HepG2 (cell line): ENCODE results near the gene RAET1E. TPM values are rescaled to one million over a fixed set of nuclear protein-coding genes. Genes with fewer than 3 reads are reported as not detected.

ENCODE experiments used
- ATAC-seq: fragments of 200-7000 bp; cut with Tn5 transposase; 3 replicates; pipeline ENCODE4 v1.9.1; 2020; ENCODE audit warnings: mild to moderate bottlenecking, moderate library complexity
- BruUV-seq: library from RNA; stranded (reverse); fragments of 400-500 nt; replicated peaks from 2 replicates; lab custom pipeline; 2021; lab: Mats Ljungman, UMichigan
- CTCF ChIA-PET: fragments of 300-600 bp; formaldehyde crosslinking; extraction: SDS; loops from one replicate; lab custom pipeline; 2021; ENCODE audit warnings: low total read pairs, inconsistent platforms, low intra/inter-chr PET ratio; lab: Yijun Ruan, JAX
- POLR2A ChIA-PET: fragments of 350-600 bp; sonication (Branson Sonifier 250); formaldehyde crosslinking; loops from one replicate; lab custom pipeline; 2020; ENCODE audit warnings: antibody characterized with exemption, inconsistent platforms; lab: Yijun Ruan, JAX
- DNase-seq: peaks from one replicate; pipeline ENCODE4 v3.0.0-alpha.2; 2015; ENCODE audit warnings: low spot score
- FAIRE-seq: peaks from 3 replicates; lab custom pipeline; 2011; peaks lifted over from hg19 to GRCh38; lab: Jason Lieb, UNC
- H2AFZ ChIP-seq: one replicate; pipeline ENCODE4 v1.6.1; 2011; ENCODE audit warnings: low read length, inconsistent platforms
- H3K27ac ChIP-seq: fragments of 300-600 bp; 3 replicates; pipeline ENCODE4 v1.8.0; 2011; ENCODE audit warnings: mixed run types, mild to moderate bottlenecking, mixed read lengths, low read length, inconsistent platforms; ENCODE audit not compliant: insufficient read depth; ENCODE audit errors: extremely low read length
- H3K27me3 ChIP-seq, 2 experiments: fragments of 200-600 bp in 1 of 2; 2 replicates in 1 of 2; 3 replicates in 1 of 2; pipeline versions ENCODE4 v1.6.0 to v1.8.0; 2011; ENCODE audit warnings: low read length in 2 of 2, mild to moderate bottlenecking in 2 of 2, moderate library complexity in 2 of 2, inconsistent platforms in 1 of 2; ENCODE audit not compliant: insufficient read depth in 2 of 2, control insufficient read depth in 1 of 2
- H3K36me3 ChIP-seq, 2 experiments: fragments of 200-600 bp in 1 of 2; replicated peaks in 1 of 2; 2 replicates in 1 of 2; 3 replicates in 1 of 2; pipeline versions ENCODE4 v1.5.1 to v1.8.0; 2011; ENCODE audit warnings: low read length in 2 of 2, inconsistent platforms in 1 of 2; ENCODE audit not compliant: insufficient read depth in 2 of 2, control insufficient read depth in 1 of 2
- H3K4me1 ChIP-seq: 2 replicates; pipeline ENCODE4 v1.5.1; 2012; ENCODE audit warnings: low read length, inconsistent platforms; ENCODE audit not compliant: insufficient read depth
- H3K4me2 ChIP-seq: 2 replicates; pipeline ENCODE4 v1.6.0; 2011; ENCODE audit warnings: low read depth, low read length, inconsistent platforms
- H3K4me3 ChIP-seq, 3 experiments: fragments of 200-600 bp in 1 of 3; sonication (generic), shearing (Covaris generic) in 1 of 3; replicated peaks in 1 of 3; 2 replicates each; pipeline ENCODE4 v1.5.1; 2011 to 2016; ENCODE audit warnings: low read length in 3 of 3, inconsistent platforms in 2 of 3, low read depth in 2 of 3, mild to moderate bottlenecking in 2 of 3, control low read depth in 1 of 3, mixed read lengths in 1 of 3; ENCODE audit not compliant: insufficient read depth in 1 of 3
- H3K79me2 ChIP-seq: one replicate; pipeline ENCODE4 v1.6.1; 2011; ENCODE audit warnings: low read length, inconsistent platforms; ENCODE audit not compliant: insufficient read depth
- H3K9ac ChIP-seq: 2 replicates; pipeline ENCODE4 v1.6.0; 2011; ENCODE audit warnings: mild to moderate bottlenecking, low read depth, low read length, inconsistent platforms; ENCODE audit not compliant: insufficient read depth
- H3K9me3 ChIP-seq: 2 replicates; pipeline ENCODE4 v1.5.1; 2012; ENCODE audit warnings: mild to moderate bottlenecking, low read length
- H4K20me1 ChIP-seq: 2 replicates; pipeline ENCODE4 v1.6.0; 2011; ENCODE audit warnings: inconsistent platforms, mild to moderate bottlenecking, low read length, moderate library complexity; ENCODE audit not compliant: insufficient read depth
- GFI1 ChIP-seq: sonication (generic); formaldehyde crosslinking; IDR thresholded peaks from 2 replicates; pipeline ENCODE4 v1.5.0; 2020; ENCODE audit warnings: missing genetic modification reagents, mild to moderate bottlenecking, borderline replicate concordance
- MAF1 ChIP-seq: sonication (generic); formaldehyde crosslinking; IDR thresholded peaks from 2 replicates; pipeline ENCODE4 v1.5.0; 2020; ENCODE audit warnings: missing genetic modification reagents, borderline replicate concordance
- MED13 ChIP-seq: sonication (generic); formaldehyde crosslinking; IDR thresholded peaks from 2 replicates; pipeline ENCODE4 v1.5.0; 2020; ENCODE audit warnings: missing genetic modification reagents
- MZF1 ChIP-seq: sonication (generic); formaldehyde crosslinking; IDR thresholded peaks from 2 replicates; pipeline ENCODE4 v1.8.1; 2023; ENCODE audit warnings: mild to moderate bottlenecking, missing genetic modification reagents, borderline replicate concordance
- SALL1 ChIP-seq: sonication (generic); formaldehyde crosslinking; IDR thresholded peaks from 2 replicates; pipeline ENCODE4 v1.8.0; 2022; ENCODE audit warnings: mild to moderate bottlenecking, missing genetic modification reagents
- SMAD1 ChIP-seq: sonication (generic); formaldehyde crosslinking; IDR thresholded peaks from 2 replicates; pipeline ENCODE4 v1.4.0; 2020; ENCODE audit warnings: missing genetic modification reagents, low read depth, mild to moderate bottlenecking, borderline replicate concordance
- TAF1 ChIP-seq: sonication (generic); formaldehyde crosslinking; IDR thresholded peaks from 2 replicates; pipeline ENCODE4 v1.4.0; 2020; ENCODE audit warnings: missing genetic modification reagents
- TEAD2 ChIP-seq: sonication (generic); formaldehyde crosslinking; IDR thresholded peaks from 2 replicates; pipeline ENCODE4 v1.9.0; 2021; ENCODE audit warnings: missing genetic modification reagents
- TP53 ChIP-seq: sonication (generic); formaldehyde crosslinking; conservative IDR thresholded peaks from 2 replicates; pipeline ENCODE4 v1.4.0; 2020; ENCODE audit warnings: missing genetic modification reagents
- XBP1 ChIP-seq: sonication (generic); formaldehyde crosslinking; IDR thresholded peaks from 2 replicates; pipeline ENCODE4 v1.5.0; 2020; ENCODE audit warnings: missing genetic modification reagents
- ZNF24 ChIP-seq: fragments of 450-650 bp; IDR thresholded peaks from 2 replicates; pipeline ENCODE4 v1.6.1; 2017; ENCODE audit warnings: antibody characterized with exemption, mild to moderate bottlenecking
- ZNF251 ChIP-seq: sonication (generic); formaldehyde crosslinking; IDR thresholded peaks from 2 replicates; pipeline ENCODE4 v1.9.0; 2021; ENCODE audit warnings: mild to moderate bottlenecking, missing genetic modification reagents
- ZNF333 ChIP-seq: sonication (generic); formaldehyde crosslinking; IDR thresholded peaks from 2 replicates; pipeline ENCODE4 v1.4.0; 2020; ENCODE audit warnings: mild to moderate bottlenecking, missing genetic modification reagents, borderline replicate concordance
- ZNF670 ChIP-seq: sonication (generic); formaldehyde crosslinking; IDR thresholded peaks from 2 replicates; pipeline ENCODE4 v1.8.0; 2022; ENCODE audit warnings: mild to moderate bottlenecking, missing genetic modification reagents, borderline replicate concordance
- ZNF724P ChIP-seq: sonication (generic); formaldehyde crosslinking; IDR thresholded peaks from 2 replicates; pipeline ENCODE4 v1.8.0; 2022; ENCODE audit warnings: missing genetic modification reagents, borderline replicate concordance
- WGBS: methylation state at CpG from one replicate; pipeline ENCODE4 v1.1.6; 2017; ENCODE audit warnings: low lambda C conversion rate; 5-methylcytosine and 5-hydroxymethylcytosine counted together
- in situ Hi-C: cut with HindIII; loops from 2 replicates; pipeline ENCODE4 v1.10.0; 2017; ENCODE audit warnings: low pct_unique_long_range_greater_than_20kb; ENCODE audit not compliant: extremely low pct_ligation_motif_present
- intact Hi-C: fragments of 100-400 bp; cut with micrococcal nuclease; formaldehyde crosslinking; loops from one replicate; pipeline ENCODE4 v1.10.0; 2022; ENCODE audit not compliant: unreplicated experiment
- polyA plus RNA-seq, 8 experiments: library from polyadenylated mRNA; depleted of rRNA in 3 of 8; stranded (reverse) in 7 of 8; unstranded in 1 of 8; fragments of >200 nt; fragmentation: Illumina TruSeq in 4 of 8; extraction: Trizol in 4 of 8; gene quantifications; 2 replicates each; pipeline versions ENCODE4 v1.2.1 to v1.2.3, GENCODE V29; 2011 to 2016; ENCODE audit warnings: low read depth in 4 of 8, missing spikeins in 1 of 8, mixed read lengths in 1 of 8; ENCODE audit not compliant: insufficient read depth in 1 of 8
- total RNA-seq, 5 experiments: library from RNA; depleted of rRNA; stranded (reverse); fragments of >200 nt; fragmentation: Illumina TruSeq; extraction: Trizol; gene quantifications; 2 replicates each; pipeline ENCODE4 v1.2.3, GENCODE V29; 2016; ENCODE audit warnings: low read depth in 1 of 5
- TF ChIP-seq, protein P1 (sequence below): sonication (generic); formaldehyde crosslinking; IDR thresholded peaks from 2 replicates; pipeline ENCODE4 v1.4.0; 2020; ENCODE audit warnings: mild to moderate bottlenecking, missing genetic modification reagents
- TF ChIP-seq, protein P2 (sequence below): IDR thresholded peaks from 2 replicates; pipeline ENCODE4 v1.6.1; 2016; ENCODE audit warnings: low read depth, borderline replicate concordance
- TF ChIP-seq, protein P3 (sequence below): sonication (generic); formaldehyde crosslinking; IDR thresholded peaks from 2 replicates; pipeline ENCODE4 v1.5.0; 2020; ENCODE audit warnings: mild to moderate bottlenecking, missing genetic modification reagents, moderate library complexity
- TF ChIP-seq, protein P4 (sequence below): sonication (generic); formaldehyde crosslinking; IDR thresholded peaks from 2 replicates; pipeline ENCODE4 v1.5.1; 2020; ENCODE audit warnings: mild to moderate bottlenecking, missing genetic modification reagents, moderate library complexity

The RAET1E gene
- total and polyA plus RNA-seq, 2 of the 13 experiments (the other 11 are each of a cell fraction or from before 2014, with no cell fraction given), result not detected

DNA sequence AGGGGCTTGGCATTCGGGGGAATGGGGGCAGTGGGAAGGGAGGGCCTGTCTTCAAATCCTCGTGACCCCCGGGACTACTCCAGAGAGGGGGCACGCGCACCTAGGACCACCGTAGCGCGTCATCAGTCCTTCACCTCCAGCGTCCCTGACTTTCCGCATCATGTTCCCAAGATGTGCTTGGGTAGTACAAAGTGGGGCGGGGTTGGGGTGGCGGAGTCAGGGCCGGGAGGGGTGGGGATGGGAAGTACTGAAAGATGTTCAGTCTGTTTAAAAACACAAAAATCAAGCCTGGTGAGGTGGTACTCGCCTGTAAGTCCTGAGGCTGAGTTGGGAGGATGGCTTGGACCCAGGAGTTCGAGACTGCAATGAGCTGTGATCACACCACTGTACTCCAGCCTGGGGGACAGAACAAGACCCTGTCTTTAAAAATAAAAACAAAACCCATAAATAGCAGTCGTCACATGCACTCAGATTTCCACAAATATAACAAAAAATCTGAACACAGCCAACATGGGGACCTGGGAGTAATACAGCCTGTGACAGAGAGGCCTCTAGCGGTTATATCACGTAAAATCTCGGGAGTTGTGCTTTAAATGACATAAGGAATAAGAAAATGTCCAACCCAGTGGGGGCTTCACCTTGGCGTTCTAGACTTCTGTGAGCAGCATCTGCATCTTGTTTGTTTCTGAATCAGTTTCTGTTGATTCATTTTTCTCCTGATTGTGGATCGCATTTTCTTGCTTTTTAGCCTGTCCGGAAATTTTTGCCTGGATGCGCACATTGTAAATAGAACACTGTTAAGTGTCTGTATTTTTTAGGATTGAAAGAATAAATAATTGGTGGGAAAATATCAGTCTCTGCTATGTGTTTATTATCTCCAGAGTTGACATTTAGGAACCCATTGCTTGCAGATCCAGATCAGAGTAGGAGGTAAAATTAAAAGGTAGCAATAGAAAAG lies 33.1 kb downstream of the RAET1E start:
- H2AFZ ChIP-seq, result peak overlapping the region; percentile 77
- peak; percentile 75 for DNase-seq
- TSS peak; percentile 52 for BruUV-seq
- peak overlapping the region; percentile 80 for H3K9ac ChIP-seq
- CTCF ChIA-PET, result interaction anchor here (2.4 to 4.0 kb wide), 2 partner anchors 25 to 30 kb away, joined by 28 to 37 read pairs; no protein-coding TSS in a partner anchor
- no peaks in the 10 kb centered on the region for H3K36me3 ChIP-seq
- H4K20me1 ChIP-seq, result peaks cover 7% of the 10 kb centered on the region; the same call in 1 of the 2 replicates
- peaks cover 56% of the 10 kb centered on the region for H3K4me1 ChIP-seq
- peak overlapping the region; percentile 66 to 93 (median 83) for H3K4me3 ChIP-seq
- intact Hi-C loops, result loop anchor here (1.0 to 5.0 kb wide), 4 partner anchors 25 to 118 kb away; partner anchors contain the start of genes NUP43 and PCMT1
- 10% methylated on average over 23 of the region's 23 CpGs for WGBS
- H3K4me2 ChIP-seq, result peak overlapping the region; percentile 88
- FAIRE-seq, result peak; percentile 70
- no peaks in the 10 kb centered on the region for H3K9me3 ChIP-seq
- in situ Hi-C loops, result no loop called here
- H3K79me2 ChIP-seq, result peaks cover 18% of the 10 kb centered on the region
- peak overlapping the region; percentile 87 for H3K27ac ChIP-seq
- no peaks in the 10 kb centered on the region; a peak in 1 of 5 replicates for H3K27me3 ChIP-seq
- peak; percentile 19 for ATAC-seq
- POLR2A ChIA-PET, result interaction anchor here (1.7 to 7.4 kb wide), 2 partner anchors 18 to 34 kb away, joined by 7 to 56 read pairs; no protein-coding TSS in a partner anchor
- TF ChIP-seq TAF1 (CRISPR knock-in tag), result no peak
- TF ChIP-seq, protein P1, sequence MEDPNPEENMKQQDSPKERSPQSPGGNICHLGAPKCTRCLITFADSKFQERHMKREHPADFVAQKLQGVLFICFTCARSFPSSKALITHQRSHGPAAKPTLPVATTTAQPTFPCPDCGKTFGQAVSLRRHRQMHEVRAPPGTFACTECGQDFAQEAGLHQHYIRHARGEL, result no peak
- TF ChIP-seq, protein P2, sequence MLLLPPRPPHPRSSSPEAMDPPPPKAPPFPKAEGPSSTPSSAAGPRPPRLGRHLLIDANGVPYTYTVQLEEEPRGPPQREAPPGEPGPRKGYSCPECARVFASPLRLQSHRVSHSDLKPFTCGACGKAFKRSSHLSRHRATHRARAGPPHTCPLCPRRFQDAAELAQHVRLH, result no peak
- TF ChIP-seq SALL1 (CRISPR knock-in tag), result peak; percentile 18; the same call in 1 of the 2 replicates
- TF ChIP-seq, protein P3, sequence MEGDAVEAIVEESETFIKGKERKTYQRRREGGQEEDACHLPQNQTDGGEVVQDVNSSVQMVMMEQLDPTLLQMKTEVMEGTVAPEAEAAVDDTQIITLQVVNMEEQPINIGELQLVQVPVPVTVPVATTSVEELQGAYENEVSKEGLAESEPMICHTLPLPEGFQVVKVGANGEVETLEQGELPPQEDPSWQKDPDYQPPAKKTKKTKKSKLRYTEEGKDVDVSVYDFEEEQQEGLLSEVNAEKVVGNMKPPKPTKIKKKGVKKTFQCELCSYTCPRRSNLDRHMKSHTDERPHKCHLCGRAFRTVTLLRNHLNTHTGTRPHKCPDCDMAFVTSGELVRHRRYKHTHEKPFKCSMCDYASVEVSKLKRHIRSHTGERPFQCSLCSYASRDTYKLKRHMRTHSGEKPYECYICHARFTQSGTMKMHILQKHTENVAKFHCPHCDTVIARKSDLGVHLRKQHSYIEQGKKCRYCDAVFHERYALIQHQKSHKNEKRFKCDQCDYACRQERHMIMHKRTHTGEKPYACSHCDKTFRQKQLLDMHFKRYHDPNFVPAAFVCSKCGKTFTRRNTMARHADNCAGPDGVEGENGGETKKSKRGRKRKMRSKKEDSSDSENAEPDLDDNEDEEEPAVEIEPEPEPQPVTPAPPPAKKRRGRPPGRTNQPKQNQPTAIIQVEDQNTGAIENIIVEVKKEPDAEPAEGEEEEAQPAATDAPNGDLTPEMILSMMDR (CRISPR knock-in tag), result peak; percentile 78
- TF ChIP-seq, protein P4, sequence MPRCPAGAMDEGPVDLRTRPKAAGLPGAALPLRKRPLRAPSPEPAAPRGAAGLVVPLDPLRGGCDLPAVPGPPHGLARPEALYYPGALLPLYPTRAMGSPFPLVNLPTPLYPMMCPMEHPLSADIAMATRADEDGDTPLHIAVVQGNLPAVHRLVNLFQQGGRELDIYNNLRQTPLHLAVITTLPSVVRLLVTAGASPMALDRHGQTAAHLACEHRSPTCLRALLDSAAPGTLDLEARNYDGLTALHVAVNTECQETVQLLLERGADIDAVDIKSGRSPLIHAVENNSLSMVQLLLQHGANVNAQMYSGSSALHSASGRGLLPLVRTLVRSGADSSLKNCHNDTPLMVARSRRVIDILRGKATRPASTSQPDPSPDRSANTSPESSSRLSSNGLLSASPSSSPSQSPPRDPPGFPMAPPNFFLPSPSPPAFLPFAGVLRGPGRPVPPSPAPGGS (CRISPR knock-in tag), result no peak
- 0 out of 2 replicates have a peak, but pooled peaks have one; percentile 39 for TF ChIP-seq MZF1 (CRISPR knock-in tag)
- no peak for TF ChIP-seq MED13 (CRISPR knock-in tag)
- TF ChIP-seq GFI1 (CRISPR knock-in tag), result 0 out of 2 replicates have a peak, but pooled peaks have one; percentile 4
- TF ChIP-seq TEAD2 (CRISPR knock-in tag), result no peak
- TF ChIP-seq TP53, result no peak
- TF ChIP-seq MAF1 (CRISPR knock-in tag), result no peak
- TF ChIP-seq ZNF724P (CRISPR knock-in tag), result 0 out of 2 replicates have a peak, but pooled peaks have one; percentile 52
- TF ChIP-seq ZNF24, result no peak
- TF ChIP-seq XBP1, result no peak
- 0 out of 2 replicates have a peak, but pooled peaks have one; percentile 6 for TF ChIP-seq ZNF333 (CRISPR knock-in tag)
- TF ChIP-seq ZNF251, result 0 out of 2 replicates have a peak, but pooled peaks have one; percentile 29
- 0 out of 2 replicates have a peak, but pooled peaks have one; percentile 31 for TF ChIP-seq ZNF670 (CRISPR knock-in tag)
- no peak; the same call in 1 of the 2 replicates for TF ChIP-seq SMAD1
